Activated T-cell treated with anti-CD3 and anti-CD28 coated beads for 4 hours (primary cell): ENCODE data around the gene FAHD1.

ENCODE experiments used
- DNase-seq: peaks from one replicate; pipeline ENCODE4 v3.0.0-alpha.2; 2020

The FAHD1 gene

DNA sequence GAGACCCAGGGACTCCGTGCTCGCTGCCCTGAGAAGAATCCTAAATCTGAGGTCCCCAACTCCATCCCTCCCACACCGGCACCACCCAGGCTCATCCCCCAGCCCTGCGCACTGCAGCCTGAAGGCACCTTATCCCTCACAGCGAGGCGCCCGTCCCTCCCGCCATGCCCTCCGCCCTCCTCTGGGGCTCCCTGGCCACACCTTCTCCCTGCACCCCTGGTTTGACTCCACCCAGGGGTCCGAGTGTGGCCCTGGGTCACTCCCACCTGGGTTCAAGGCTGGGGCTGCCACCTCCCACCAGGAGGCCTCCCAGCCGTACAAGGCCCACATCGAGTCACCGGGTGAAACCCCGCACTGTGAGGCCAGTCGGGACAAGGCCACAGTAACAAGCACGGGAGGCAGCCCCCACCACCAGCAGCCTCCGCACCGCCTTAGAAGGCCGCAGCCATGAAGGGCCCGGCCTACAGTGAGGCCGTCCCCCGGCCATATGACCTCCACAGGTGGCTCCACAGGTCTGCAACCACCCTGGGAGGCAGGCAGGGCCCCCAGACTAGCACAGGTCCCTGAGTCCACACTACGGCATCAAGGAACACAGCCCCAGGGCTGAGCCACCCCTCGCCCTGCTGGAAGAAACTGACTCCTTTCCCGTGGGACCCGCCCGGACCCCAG is 8.7 kb upstream of the FAHD1 start:
- no peak for DNase-seq

DNA sequence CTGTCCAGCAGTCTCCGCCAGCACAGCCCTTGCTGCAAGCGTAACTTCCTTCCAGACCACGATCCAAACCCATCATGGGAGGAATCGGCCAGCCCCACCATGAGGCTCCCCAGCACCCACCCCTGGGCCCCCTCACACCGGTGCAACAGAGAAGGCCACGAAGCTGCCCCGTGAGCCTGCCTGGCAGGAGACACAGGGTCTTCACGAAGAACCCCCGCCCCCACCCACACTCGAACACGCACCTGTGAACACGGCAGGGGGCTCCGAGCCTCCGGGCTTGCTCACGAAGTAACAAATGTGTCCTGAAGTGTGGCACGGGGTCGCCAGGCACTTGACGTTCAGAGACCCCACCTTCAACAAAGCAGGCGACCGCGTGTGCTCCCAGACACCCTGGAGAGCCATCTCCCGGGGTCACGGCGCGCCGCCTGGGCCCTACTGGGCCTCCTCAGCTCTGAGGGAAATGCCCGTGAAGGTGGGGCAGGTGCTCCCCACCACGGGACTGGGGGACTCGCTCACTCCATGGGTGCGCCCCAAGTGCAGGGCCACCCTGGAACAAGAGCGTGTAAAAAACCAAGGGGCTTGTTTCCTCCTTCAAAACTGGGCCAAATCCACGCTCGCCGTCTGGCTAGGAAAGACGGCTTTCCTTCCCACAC is 8.0 kb upstream of the FAHD1 start:
- no peak for DNase-seq

DNA sequence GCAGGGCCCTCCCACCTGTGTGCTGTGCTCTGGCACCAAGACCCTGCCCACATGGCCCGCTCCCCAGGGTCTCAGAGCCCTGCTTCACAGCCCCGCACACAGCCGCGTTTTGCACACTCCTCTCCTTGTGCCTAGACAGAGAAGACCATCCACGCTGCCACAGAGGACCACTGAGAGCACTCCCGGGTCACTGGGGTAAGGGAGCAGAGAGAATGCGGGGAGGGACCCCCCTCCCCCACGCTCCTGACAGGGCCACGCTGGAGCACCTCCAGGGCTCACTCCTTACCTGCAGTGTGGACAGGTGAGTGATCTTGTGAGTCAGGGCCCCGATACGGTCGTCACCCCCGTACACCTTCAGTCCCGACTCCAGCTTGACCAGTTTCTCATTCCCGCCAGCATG is 7.4 kb upstream of the FAHD1 start:
- no peak for DNase-seq

DNA sequence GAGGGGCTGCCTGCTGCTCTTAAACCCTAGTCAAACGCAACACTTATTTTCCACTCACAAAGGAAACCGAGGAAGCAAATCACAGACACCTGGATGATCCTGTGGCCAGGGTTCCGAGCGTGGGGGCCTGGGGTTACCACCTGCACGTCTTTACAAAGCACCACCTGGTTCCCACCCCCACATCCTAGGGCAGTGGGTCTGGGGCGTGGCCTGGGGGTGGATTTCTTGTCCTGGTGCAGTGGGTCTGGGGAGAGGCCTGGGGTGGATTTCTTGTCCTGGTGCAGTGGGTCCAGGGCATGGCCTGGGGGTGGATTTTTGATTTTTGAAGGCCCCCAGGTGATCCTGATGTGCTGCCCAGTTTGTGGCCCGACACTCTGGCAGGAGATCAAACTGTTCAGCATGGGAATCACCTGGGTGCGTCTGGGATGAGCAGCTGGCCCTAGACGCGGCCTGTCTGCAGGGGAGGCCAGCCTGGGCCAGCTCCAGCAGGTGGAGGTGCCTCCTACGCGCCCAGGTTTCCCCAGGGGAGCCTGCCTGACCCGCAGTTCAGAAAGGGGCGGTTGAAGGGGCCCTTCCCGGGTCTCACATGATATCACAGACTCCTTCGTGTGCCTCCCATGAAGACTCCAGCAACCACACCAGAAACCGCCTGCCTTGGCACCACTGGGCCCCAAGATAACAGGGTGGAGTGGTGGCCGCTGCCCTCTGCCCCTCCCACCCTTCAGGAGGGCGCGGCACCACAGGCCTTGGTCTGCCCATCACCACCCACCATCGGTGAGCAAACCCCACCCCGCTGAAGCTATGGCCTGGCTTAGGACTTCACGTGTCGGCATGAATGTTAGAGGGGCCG is 6.7 kb upstream of the FAHD1 start:
- DNase-seq, result no peak

DNA sequence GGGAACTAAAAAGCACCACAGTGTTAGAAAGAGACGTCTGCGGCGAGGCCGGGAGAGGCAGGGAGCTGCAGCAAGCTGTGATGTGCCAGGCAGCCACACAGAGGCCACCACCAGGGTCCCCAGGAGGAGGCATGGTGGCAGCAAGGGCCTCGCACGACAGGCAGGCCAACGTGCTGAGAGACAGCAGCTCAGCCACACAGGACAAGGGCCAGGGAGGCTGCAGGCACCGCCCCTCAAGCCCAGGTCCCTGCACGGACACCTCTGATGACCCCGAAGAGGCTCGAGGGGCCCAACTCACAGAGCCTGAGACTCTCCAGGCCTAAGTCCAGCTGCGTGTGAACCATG is 6.1 kb upstream of the FAHD1 start:
- no peak for DNase-seq

DNA sequence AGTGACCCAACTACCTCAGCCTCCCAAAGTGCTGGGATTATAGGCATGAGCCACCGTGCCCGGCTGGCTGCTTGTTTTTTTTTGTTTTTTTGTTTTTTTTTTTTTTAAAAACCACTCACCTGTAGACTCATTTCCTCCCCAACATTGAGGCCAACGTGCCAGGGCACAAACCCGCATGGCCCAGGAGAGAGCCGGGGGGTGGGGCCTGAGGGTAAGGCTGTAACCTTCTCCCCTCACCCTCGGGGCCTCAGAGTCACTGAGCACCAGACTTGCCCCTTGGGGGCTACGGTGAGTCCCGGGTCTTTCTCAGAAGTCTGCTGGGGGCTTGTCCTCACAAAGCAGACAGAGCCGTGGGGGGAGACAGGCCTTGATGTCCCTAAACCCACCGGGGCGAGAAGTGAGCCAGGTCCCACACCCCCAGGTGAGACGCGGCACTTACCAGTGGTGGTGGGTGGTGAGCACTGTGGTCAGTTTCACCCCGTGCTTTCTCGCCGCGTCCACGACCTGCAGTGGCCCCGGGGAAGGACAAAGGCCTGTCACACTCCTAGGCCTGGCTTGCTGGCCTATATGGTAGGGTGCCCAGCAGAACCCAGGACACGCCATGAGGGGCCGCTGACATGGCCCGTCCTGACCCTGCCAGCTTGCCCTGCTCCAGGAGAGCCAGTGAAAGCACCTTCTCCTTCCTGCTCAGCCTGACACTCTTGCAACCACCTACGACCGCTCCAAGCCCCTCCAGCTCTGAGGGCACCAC is 5.0 kb upstream of the FAHD1 start:
- DNase-seq, result no peak

DNA sequence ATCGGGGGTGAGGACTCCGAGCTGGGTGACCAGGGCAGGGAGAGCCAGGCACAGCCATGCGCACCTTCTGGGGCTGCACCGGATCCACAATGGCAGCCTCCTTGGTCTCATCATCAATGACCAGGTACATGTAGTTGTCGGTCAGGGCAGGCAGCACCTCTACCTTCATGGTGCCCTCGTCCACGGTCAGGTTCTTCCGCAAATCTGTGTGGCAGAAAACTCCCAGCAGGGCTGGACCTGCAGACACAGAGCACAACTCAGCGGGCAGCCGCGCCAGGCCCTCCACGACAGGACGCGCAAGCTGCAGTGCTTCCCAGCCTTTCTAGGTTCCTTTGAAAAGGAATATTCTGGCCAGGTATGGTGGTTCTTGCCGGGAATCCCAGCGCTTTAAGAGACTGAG is 4.2 kb upstream of the FAHD1 start:
- no peak for DNase-seq

DNA sequence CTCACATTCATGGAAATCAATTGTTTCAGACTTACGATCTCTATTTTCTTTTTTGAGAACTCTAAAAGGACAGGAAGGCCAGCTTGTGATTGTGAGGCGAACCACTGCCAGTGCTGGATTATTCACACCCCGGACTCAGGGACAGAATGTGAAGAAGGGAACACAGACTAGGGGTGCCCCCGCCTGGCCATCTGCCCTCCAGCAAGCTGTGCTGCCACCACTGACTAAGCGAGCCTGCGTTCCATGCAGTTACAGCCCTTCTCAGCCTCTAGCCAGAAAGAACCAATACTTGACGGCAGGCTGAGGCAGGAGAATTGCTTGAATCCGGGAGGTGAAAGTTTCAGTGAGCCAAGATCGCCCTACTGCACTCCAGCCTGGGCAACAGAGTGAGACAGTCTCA is 3.2 kb upstream of the FAHD1 start:
- no peak for DNase-seq

DNA sequence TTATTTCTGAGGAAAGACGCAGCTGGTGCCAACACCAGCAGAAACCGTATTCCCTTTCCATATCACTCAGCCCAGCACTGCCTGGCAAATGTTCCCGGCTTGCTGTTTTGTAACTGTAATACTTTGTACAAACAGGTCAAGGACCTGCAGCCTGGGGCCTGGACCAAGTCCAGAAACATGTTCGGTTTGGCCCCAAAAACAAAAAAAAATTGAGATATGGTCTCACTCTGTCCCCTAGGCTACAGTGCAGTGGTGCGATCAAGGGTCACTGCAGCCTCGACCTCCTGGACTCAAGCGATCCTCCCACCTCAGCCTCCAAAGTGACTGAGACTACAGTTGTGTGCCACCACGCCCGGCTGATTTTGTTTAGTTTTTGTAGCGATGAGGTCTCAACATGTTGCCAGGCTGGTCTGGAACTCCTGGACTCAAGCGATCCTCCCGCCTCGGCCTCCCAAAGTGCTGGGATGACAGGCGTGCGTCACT is 1.6 kb upstream of the FAHD1 start:
- no peak for DNase-seq

DNA sequence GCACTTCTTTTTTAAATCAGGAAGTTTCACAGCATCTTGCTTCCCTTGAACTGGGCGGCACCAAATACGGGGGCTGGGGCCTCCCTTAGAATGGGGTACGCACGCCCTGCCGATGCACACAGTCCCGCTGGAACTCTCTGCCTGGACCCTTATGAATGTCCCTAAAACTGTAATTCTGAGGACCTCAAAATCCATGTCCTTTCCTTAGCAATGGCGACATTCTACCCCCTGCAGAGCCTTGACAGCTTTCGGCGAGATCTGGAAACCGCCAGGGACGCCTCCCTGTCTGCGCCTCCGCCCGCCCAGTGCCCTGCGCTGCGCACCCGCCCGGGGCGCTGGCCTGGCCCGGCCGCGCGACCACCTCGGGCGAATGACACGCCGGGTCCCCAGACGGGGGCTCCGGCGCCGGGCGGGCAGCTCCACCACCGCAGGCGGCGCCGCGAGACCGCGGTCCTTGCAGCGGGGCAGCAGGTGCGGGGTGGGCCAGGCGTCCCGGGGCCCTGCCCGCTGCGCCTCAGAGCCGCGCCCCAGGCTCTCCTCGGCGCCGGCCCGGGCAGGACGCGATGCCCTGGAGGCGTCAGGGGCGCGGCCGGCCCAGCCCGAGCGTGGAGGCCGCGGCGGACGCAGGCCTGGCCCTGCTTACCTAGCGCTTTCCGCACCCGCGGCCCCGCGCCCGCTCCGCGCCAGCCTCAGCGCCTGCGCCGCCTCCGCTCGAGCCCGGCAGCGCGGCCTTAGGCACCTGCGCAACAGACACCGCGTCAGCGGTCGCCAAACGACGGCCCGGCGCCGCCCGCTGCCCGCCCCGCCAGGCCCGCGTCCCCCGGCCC is 929 bp upstream of the FAHD1 start:
- peak; percentile 42 for DNase-seq

DNA sequence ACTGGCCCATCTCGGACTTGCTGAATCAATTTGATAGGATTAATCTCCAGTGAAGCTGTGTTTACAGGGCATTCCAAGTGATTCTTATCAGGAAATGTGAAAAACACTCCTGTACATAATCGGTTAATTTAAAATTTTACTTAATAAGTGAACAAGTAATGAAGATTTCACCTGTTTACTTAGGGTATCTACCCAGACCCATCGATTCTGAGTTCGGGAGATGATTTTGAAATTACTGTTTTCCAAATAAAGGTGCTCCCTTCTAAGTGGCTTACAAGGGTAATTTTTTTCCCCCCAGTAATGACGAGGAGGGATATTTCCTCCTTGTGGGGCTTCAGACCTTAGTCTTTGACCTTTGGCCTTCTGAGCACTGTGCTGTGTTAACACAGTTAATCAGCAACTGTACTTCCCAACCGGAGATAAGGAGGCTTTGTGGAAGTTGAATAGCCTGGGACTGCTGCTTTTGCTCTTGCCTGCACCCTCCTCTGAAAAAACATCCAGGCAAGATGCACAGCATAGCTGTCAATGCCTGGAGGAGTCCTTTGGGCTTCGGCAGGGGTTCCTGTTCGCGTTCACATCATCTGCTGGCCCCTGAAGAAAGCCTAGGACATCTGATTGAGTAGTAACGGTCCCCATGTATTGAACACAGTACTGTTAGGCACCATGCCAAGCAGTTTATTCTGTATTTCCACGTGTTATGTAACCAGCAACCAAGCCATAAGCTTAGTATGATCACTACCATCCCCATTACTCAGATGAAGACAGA is 1.8 kb downstream of the FAHD1 start:
- DNase-seq, result no peak

DNA sequence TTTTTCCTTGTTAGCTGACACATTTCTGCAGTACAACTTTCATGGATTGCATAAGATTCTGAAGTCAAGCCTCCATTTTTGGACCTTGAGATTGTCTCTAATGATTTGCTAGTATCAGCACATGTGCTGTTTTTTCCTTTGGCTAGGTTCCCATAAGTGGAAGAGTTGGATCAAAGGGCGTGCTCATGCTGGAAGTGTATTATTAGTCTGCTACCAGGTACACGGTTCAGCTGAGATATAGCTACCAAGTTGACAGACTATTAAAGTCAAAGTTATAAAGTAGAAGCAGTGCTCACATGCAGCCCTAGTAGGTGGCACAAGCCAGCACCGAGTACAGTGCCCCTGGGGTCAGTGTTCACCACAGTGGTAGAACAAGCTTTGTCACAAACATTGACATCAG is 3.2 kb downstream of the FAHD1 start:
- DNase-seq, result no peak

DNA sequence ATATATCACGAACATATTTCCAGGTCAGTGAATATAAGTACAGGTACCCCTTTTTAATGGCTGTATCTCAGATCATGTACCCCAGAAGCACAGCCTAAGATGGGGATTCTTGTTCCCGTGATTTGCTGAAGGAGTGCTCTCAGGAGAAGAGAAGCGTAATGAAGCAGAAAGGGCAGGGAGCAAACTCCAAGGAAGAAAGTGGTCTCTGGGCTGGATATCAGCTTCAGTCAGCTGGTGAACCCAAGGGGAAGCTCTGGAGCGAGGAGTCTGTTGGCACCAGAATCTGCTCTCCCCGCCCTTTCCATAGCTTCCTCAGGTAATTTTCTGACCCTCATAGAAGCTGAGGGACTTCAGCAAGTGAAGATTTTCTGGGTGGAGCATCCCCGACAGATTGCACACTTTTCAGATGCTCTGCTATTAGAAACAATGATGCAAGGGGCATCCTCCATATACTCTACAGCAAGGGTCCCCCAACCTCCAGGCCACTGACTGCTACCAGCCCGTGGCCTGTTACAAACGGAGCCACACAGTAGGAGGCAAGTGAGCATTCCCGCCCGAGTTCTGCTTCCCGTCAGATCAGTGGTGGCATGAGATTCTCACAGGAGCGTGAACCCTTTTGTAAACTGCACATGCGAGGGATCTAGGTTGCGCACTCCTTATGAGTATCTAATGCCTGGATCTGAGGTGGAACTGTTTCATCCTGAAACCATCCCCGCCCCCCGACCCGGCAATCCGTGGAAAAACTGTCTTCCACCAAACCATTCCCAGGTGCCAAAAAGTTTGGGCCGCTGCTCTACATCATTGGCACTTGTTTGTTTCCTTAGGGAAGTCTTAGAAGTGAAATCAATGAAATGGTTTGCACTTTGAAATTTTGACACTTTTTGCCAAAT is 4.4 kb downstream of the FAHD1 start:
- no peak for DNase-seq

DNA sequence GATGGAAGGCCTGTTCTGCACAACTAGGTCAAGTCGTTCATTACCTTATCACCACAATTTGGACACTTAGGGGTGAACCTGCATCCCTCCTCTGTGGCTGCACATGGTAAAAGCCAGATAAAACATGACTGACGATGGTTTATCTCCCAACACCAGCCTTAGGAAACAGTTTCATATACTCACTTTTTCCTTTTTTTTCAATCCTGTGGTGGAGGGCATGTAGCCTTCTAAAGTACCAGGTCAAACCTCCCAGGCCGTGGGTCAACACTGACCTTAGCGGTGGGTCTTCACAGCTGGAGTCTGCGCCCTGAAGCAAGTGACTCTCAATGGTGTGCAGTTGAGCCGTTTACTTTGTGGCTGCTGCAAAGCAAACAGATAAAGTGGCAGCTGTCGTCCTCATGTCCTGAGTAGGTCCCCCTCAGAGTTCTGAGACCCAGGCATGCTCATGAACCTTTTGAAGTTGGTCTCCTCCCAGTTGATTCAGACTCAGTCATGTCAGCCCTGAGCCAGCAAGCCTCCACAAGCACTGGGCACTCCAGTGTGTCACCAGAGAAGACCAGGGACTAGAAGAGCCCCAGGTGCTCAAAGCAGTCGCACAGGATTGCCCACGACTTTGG is 5.9 kb downstream of the FAHD1 start:
- DNase-seq, result no peak

DNA sequence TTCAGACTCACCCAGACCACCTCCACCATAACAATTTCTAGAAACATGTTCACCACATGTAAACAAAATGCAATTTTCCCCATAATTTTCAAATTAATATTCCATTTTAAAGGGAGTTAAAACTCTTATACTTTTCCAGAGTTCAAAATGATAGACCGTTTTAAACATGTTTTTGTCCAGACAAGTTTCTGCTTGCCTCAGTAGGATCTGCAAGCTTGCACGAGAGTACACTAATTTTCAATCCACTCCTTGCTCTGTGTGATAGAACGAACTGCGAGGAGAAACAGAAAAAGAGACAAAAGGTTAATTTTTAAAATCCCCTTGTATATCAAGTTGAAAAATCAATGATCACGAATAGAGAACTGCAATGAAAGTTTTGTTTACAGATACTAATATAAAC is 7.1 kb downstream of the FAHD1 start:
- no peak for DNase-seq

DNA sequence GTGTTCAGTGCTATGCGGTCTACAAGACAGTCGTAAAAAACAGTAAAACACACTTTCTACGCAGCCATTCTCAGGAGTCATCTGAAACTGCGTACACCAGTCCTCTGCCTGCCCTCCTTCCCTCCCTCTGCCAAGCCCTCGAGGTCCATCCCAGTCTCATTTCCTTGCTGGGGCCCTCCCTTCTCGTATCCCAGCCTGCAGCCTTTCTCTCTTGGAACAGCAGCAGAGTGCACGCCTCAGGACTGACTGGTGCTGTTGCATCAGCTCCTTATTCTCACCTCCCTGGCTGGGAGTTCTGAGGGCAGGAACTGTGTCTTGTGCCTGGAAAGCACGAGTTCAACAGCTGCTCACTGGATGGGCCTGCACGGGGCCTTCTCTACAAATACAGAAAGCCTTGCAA is 12.5 kb downstream of the FAHD1 start:
- DNase-seq, result no peak

DNA sequence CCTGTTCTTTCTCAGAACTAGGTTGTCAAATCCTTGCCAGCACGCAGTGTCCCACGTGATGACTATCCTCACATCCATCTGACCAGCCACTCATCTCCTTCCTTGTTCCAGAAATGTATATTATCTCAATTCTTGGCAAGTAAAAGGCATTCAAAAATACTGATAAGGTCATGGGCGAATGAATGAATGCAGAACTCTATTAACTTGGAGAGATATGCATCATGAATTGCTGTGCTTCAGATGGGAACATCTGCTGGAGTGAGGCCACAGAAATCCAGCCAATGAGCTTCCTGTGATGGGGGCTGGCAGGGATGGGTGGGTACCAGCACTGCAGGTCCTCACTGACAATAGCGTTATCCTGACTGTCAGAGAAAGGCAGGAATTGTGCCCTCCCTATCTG is 19.0 kb downstream of the FAHD1 start:
- no peak for DNase-seq

DNA sequence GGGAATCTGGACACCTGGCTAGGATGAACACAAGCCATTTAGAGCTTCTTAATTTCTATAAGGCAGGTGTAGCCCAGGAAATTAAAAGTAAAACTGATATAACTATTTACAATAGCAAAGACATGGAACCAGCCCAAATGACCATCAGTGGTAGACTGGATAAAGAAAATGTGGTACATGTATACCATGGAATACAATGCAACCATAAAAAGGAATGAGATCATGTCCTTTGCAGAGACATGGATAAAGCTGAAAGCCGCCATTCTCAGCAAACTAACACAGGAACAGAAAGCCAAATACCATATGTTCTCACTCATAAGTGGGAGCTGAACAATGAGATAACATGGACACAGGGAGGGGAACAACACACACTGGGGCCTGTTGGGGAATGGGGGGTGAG is 19.4 kb downstream of the FAHD1 start:
- DNase-seq, result no peak

DNA sequence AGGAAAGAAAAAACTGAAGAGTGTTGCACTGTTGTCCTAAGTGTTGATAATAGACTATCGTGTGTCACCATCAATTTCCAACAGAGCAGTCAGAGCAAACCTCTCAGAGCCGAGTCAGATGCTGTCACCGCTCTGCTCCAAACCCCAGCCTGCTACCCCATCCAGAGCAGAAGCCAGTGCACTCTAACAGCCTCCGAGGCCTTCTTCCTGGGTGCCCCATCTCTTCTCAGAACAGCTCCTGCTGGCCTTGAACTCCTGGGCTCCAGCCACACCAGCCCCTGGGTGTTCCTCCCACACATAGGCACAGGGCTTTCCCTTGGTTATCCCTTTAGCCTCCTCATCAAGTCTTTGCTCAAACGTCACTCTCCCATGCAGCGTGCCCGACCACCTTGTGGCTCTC is 24.0 kb downstream of the FAHD1 start:
- no peak for DNase-seq

DNA sequence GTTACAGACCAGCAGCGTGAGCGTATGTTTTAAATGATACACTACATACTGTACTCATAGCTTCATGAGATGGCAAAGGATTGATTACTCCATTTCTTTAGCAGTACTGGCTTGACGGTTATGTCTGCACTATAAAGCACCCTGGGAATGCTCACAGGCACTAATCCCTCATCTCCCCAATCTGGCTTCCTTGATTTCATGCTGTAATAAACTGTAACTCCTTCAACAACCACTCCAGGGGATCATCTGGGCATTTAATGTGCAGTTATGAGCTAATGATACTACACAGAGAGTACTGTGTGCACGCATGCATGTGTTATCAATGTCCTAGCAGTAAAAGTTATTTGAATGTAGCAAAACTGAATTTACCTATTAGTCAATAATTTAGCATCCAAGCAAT is 24.8 kb downstream of the FAHD1 start:
- no peak for DNase-seq
